Measurements from ENCODE around the gene CDH8.

DNA sequence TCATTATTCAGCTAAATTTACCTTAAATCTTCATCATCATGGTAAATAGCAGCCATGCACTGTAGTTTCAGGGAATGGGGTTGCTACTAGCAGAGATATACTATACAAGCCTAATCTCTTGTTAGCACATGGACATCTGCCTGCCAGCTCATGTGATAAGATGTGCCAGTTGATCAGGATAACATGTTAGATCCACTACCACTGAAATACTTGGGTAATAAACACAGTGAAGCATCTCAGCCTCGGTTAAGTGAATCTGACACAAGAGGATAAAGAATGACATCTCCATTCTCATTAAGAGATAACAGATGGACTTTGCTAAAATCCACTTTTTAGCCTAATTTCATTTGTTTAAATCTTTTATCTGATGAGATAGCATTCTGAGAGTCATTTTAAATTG is 256.1 kb downstream of the CDH8 start:
- TF ChIP-seq, protein P1, sequence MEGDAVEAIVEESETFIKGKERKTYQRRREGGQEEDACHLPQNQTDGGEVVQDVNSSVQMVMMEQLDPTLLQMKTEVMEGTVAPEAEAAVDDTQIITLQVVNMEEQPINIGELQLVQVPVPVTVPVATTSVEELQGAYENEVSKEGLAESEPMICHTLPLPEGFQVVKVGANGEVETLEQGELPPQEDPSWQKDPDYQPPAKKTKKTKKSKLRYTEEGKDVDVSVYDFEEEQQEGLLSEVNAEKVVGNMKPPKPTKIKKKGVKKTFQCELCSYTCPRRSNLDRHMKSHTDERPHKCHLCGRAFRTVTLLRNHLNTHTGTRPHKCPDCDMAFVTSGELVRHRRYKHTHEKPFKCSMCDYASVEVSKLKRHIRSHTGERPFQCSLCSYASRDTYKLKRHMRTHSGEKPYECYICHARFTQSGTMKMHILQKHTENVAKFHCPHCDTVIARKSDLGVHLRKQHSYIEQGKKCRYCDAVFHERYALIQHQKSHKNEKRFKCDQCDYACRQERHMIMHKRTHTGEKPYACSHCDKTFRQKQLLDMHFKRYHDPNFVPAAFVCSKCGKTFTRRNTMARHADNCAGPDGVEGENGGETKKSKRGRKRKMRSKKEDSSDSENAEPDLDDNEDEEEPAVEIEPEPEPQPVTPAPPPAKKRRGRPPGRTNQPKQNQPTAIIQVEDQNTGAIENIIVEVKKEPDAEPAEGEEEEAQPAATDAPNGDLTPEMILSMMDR (IDR thresholded peaks at IDR 0.05; ENCODE audit: low read length): no peak
- TF ChIP-seq EZH2phosphoT487 (IDR thresholded peaks at IDR 0.05; ENCODE audit: low read length): no peak
